ENCODE measurements around the gene VGLL4. TPM values are rescaled to one million over a fixed set of nuclear protein-coding genes. Genes with fewer than 3 reads are reported as not detected.
A peak's percentile ranks its signal among the peaks of the same experiment; 100 is the strongest.
"Not testable (repeated sequence)": the region's sequence is repeated elsewhere in the genome, so short reads cannot be mapped to it uniquely, and the experiment has no call there.

The VGLL4 gene
- total and polyA plus RNA-seq, 4 donors = 44.7 to 104 (median 70.7) TPM

- ATAC-seq (ENCODE audit: low FRiP score) = no peak
- peaks cover 0 to 1% of the 10 kb centered on the region in 2 donors for H3K4me1 ChIP-seq (ENCODE audit: control insufficient read depth in 1 of 2, insufficient read depth in 2 of 2, low read length in 2 of 2)
- WGBS, 2 donors = 79 to 83% methylated on average over 9 of the region's 9 CpGs
- no peaks in the 10 kb centered on the region for H3K9me3 ChIP-seq (ENCODE audit: control insufficient read depth, low read length)
- no peak overlapping the region for H3K27ac ChIP-seq (ENCODE audit: low read depth in 1 of 2, low read length in 2 of 2)
- H3K27me3 ChIP-seq (ENCODE audit: control insufficient read depth in 1 of 2, insufficient read depth in 2 of 2, low read length in 1 of 2) = no peaks in the 10 kb centered on the region
- intact Hi-C loops (cut with DNase I) = no loop called here
- no peak overlapping the region for H3K4me3 ChIP-seq (ENCODE audit: low read length in 2 of 2)
- DNase-seq = peak in 1 of 2 donors; percentile 68
- no peaks in the 10 kb centered on the region for H3K36me3 ChIP-seq (ENCODE audit: control insufficient read depth in 1 of 2, insufficient read depth in 2 of 2, low read length in 1 of 2)
These were observed 110.8 kb downstream of the VGLL4 start for GRCh38 chr3:11532931-11533391.

DNA sequence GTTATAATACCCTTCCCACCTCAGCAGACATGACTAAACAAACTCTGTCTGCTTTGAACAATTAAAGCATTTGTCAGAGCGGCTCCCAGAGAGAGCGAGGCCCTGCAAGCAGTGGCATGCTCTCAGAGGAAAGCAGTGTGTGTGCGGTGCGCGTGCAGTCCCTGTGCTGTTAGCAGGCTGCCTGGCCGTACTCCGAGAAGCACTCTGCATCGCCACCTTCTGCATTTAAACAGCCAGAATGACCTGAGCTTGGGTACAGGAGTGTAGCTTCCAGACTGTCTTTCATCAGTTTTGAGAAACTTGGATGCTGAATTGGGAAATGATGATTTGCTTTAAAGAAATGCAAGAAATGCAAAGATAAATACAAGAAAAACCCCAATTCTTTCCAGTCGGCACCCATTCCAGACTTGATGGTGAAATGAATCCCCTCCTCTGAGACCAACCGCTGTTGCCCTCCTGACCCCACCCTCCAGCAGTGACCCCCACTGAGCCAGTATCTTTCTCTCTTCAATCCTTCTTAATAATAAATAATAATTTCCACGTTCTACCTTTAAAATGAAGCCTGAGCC lies 113.5 kb downstream of the VGLL4 start:
- 8 to 17% methylated on average over 11 of the region's 11 CpGs for WGBS, 2 donors
- intact Hi-C loops (cut with DNase I) = no loop called here
- H3K27ac ChIP-seq (ENCODE audit: low read depth in 1 of 2, low read length in 2 of 2) = peak overlapping the region in 1 of 2 donors; percentile 23

GRCh38 chr3:11529281-11529680 lies 114.4 kb downstream of the VGLL4 start:
- WGBS, 2 donors = 72 to 82% methylated on average over 4 of the region's 4 CpGs
- DNase-seq = no peak
- no peak for ATAC-seq (ENCODE audit: low FRiP score)

More for the DNA sequence above, 113.5 kb downstream of the VGLL4 start:
- DNase-seq (peak; percentile 80 to 83), ATAC-seq (ENCODE audit: low FRiP score) (peak; percentile 38)
- Histone ChIP-seq H3K27me3 (ENCODE audit: control insufficient read depth in 1 of 2, insufficient read depth in 2 of 2, low read length in 1 of 2) (no peaks in the 10 kb centered on the region), H3K4me3 (ENCODE audit: low read length in 2 of 2) (no peak overlapping the region), H3K36me3 (ENCODE audit: control insufficient read depth in 1 of 2, insufficient read depth in 2 of 2, low read length in 1 of 2) (no peaks in the 10 kb centered on the region), H3K4me1 (ENCODE audit: control insufficient read depth in 1 of 2, insufficient read depth in 2 of 2, low read length in 2 of 2) (peaks cover 0 to 1% of the 10 kb centered on the region in 2 donors), H3K9me3 (ENCODE audit: control insufficient read depth, low read length) (no peaks in the 10 kb centered on the region)

GRCh38 chr3:11526121-11526520 lies 117.6 kb downstream of the VGLL4 start:
- ATAC-seq (ENCODE audit: low FRiP score); H3K27me3 ChIP-seq (ENCODE audit: control insufficient read depth in 1 of 2, insufficient read depth in 2 of 2, low read length in 1 of 2); H3K36me3 ChIP-seq (ENCODE audit: control insufficient read depth in 1 of 2, insufficient read depth in 2 of 2, low read length in 1 of 2); H3K4me3 ChIP-seq (ENCODE audit: low read length in 2 of 2); H3K27ac ChIP-seq (ENCODE audit: low read depth in 1 of 2, low read length in 2 of 2); intact Hi-C loops (cut with DNase I); H3K4me1 ChIP-seq (ENCODE audit: control insufficient read depth in 1 of 2, insufficient read depth in 2 of 2, low read length in 2 of 2); H3K9me3 ChIP-seq (ENCODE audit: control insufficient read depth, low read length): not testable (repeated sequence)
- peak in 1 of 2 donors; percentile 13 for DNase-seq
- 96 to 98% methylated on average over 5 of the region's 5 CpGs for WGBS, 2 donors

More at GRCh38 chr3:11529281-11529680, 114.4 kb downstream of the VGLL4 start:
- intact Hi-C loops (cut with DNase I) = no loop called here
- no peaks in the 10 kb centered on the region for H3K36me3 ChIP-seq (ENCODE audit: control insufficient read depth in 1 of 2, insufficient read depth in 2 of 2, low read length in 1 of 2)
- H3K27ac ChIP-seq (ENCODE audit: low read depth in 1 of 2, low read length in 2 of 2) = no peak overlapping the region
- peaks cover 0 to 1% of the 10 kb centered on the region in 2 donors for H3K4me1 ChIP-seq (ENCODE audit: control insufficient read depth in 1 of 2, insufficient read depth in 2 of 2, low read length in 2 of 2)
- H3K4me3 ChIP-seq (ENCODE audit: low read length in 2 of 2) = no peak overlapping the region
- H3K27me3 ChIP-seq (ENCODE audit: control insufficient read depth in 1 of 2, insufficient read depth in 2 of 2, low read length in 1 of 2) = no peaks in the 10 kb centered on the region
- no peaks in the 10 kb centered on the region for H3K9me3 ChIP-seq (ENCODE audit: control insufficient read depth, low read length)

- Histone ChIP-seq H3K36me3 (ENCODE audit: control insufficient read depth in 1 of 2, insufficient read depth in 2 of 2, low read length in 1 of 2) (no peaks in the 10 kb centered on the region), H3K9me3 (ENCODE audit: control insufficient read depth, low read length) (no peaks in the 10 kb centered on the region), H3K4me1 (ENCODE audit: control insufficient read depth in 1 of 2, insufficient read depth in 2 of 2, low read length in 2 of 2) (peaks cover 0 to 6% of the 10 kb centered on the region in 2 donors), H3K27me3 (ENCODE audit: control insufficient read depth in 1 of 2, insufficient read depth in 2 of 2, low read length in 1 of 2) (no peaks in the 10 kb centered on the region), H3K27ac (ENCODE audit: low read depth in 1 of 2, low read length in 2 of 2) (peak overlapping the region; percentile 61 to 89), H3K4me3 (ENCODE audit: low read length in 2 of 2) (no peak overlapping the region)
- 10 to 18% methylated on average over 7 of the region's 7 CpGs for WGBS, 2 donors
- ATAC-seq (ENCODE audit: low FRiP score) = peak; percentile 66
- intact Hi-C loops (cut with DNase I) = no loop called here
- peak in 1 of 2 donors; percentile 68 for DNase-seq
These were observed 120.1 kb downstream of the VGLL4 start for GRCh38 chr3:11523572-11524101.

GRCh38 chr3:11522953-11523571 lies 120.7 kb downstream of the VGLL4 start:
- Histone ChIP-seq H3K27ac (ENCODE audit: low read depth in 1 of 2, low read length in 2 of 2) (peak overlapping the region; percentile 10 to 89), H3K27me3 (ENCODE audit: control insufficient read depth in 1 of 2, insufficient read depth in 2 of 2, low read length in 1 of 2) (no peaks in the 10 kb centered on the region), H3K4me3 (ENCODE audit: low read length in 2 of 2) (no peak overlapping the region), H3K4me1 (ENCODE audit: control insufficient read depth in 1 of 2, insufficient read depth in 2 of 2, low read length in 2 of 2) (peaks cover 0 to 6% of the 10 kb centered on the region in 2 donors), H3K9me3 (ENCODE audit: control insufficient read depth, low read length) (no peaks in the 10 kb centered on the region), H3K36me3 (ENCODE audit: control insufficient read depth in 1 of 2, insufficient read depth in 2 of 2, low read length in 1 of 2) (no peaks in the 10 kb centered on the region)
- ATAC-seq (ENCODE audit: low FRiP score) (peak; percentile 25), DNase-seq (peak in 1 of 2 donors; percentile 43)
- intact Hi-C loops (cut with DNase I) = no loop called here
- WGBS, 2 donors = 59 to 60% methylated on average over 8 of the region's 8 CpGs

- no peak for ATAC-seq (ENCODE audit: low FRiP score)
- intact Hi-C loops (cut with DNase I) = no loop called here
- Histone ChIP-seq H3K4me1 (ENCODE audit: control insufficient read depth in 1 of 2, insufficient read depth in 2 of 2, low read length in 2 of 2) (peaks cover 0 to 6% of the 10 kb centered on the region in 2 donors), H3K27ac (ENCODE audit: low read depth in 1 of 2, low read length in 2 of 2) (no peak overlapping the region), H3K9me3 (ENCODE audit: control insufficient read depth, low read length) (no peaks in the 10 kb centered on the region), H3K4me3 (ENCODE audit: low read length in 2 of 2) (no peak overlapping the region), H3K36me3 (ENCODE audit: control insufficient read depth in 1 of 2, insufficient read depth in 2 of 2, low read length in 1 of 2) (no peaks in the 10 kb centered on the region), H3K27me3 (ENCODE audit: control insufficient read depth in 1 of 2, insufficient read depth in 2 of 2, low read length in 1 of 2) (no peaks in the 10 kb centered on the region)
- no peak for DNase-seq
- 94 to 96% methylated on average over 5 of the region's 5 CpGs for WGBS, 2 donors
These were observed 121.4 kb downstream of the VGLL4 start for GRCh38 chr3:11522398-11522715.

DNA sequence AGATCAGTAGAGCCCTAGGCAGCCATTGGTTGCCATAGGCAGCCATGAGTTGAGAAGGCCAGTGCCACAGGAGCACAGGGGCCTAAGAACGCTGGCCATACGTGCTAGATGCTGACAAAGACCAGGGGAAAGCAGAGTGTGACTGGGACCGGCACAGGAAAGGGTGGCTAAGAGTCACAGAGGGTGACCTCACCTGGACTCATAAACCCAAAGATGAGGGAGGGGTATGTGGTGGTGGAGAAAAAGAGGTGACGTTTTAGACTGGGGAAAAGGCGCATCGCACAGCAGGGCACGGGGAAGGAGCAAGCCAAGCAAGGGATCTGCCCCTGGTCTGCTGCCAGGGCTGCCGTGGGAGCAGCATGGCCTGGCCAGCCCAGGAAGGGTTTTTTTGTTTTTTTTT lies 122.5 kb downstream of the VGLL4 start:
- no peak for ATAC-seq (ENCODE audit: low FRiP score)
- DNase-seq = no peak
- WGBS, 2 donors = 88 to 89% methylated on average over 8 of the region's 8 CpGs
- H3K27me3 ChIP-seq (ENCODE audit: control insufficient read depth in 1 of 2, insufficient read depth in 2 of 2, low read length in 1 of 2) = no peaks in the 10 kb centered on the region
- intact Hi-C loops (cut with DNase I) = no loop called here
- no peak overlapping the region for H3K4me3 ChIP-seq (ENCODE audit: low read length in 2 of 2)
- no peaks in the 10 kb centered on the region for H3K9me3 ChIP-seq (ENCODE audit: control insufficient read depth, low read length)
- H3K36me3 ChIP-seq (ENCODE audit: control insufficient read depth in 1 of 2, insufficient read depth in 2 of 2, low read length in 1 of 2) = no peaks in the 10 kb centered on the region
- H3K27ac ChIP-seq (ENCODE audit: low read depth in 1 of 2, low read length in 2 of 2) = no peak overlapping the region
- H3K4me1 ChIP-seq (ENCODE audit: control insufficient read depth in 1 of 2, insufficient read depth in 2 of 2, low read length in 2 of 2) = peaks cover 0 to 6% of the 10 kb centered on the region in 2 donors

GRCh38 chr3:11517601-11518000 lies 126.1 kb downstream of the VGLL4 start:
- intact Hi-C loops (cut with DNase I) = loop anchor here in 1 of 2 donors (5.0 kb wide), 1 partner anchor 50 kb away; no protein-coding TSS in a partner anchor
- Histone ChIP-seq H3K27ac (ENCODE audit: low read depth in 1 of 2, low read length in 2 of 2) (no peak overlapping the region), H3K27me3 (ENCODE audit: control insufficient read depth in 1 of 2, insufficient read depth in 2 of 2, low read length in 1 of 2) (no peaks in the 10 kb centered on the region), H3K4me3 (ENCODE audit: low read length in 2 of 2) (no peak overlapping the region), H3K9me3 (ENCODE audit: control insufficient read depth, low read length) (no peaks in the 10 kb centered on the region), H3K4me1 (ENCODE audit: control insufficient read depth in 1 of 2, insufficient read depth in 2 of 2, low read length in 2 of 2) (peaks cover 3 to 5% of the 10 kb centered on the region in 2 donors), H3K36me3 (ENCODE audit: control insufficient read depth in 1 of 2, insufficient read depth in 2 of 2, low read length in 1 of 2) (no peaks in the 10 kb centered on the region)
- ATAC-seq (ENCODE audit: low FRiP score) = no peak
- 79 to 80% methylated on average over 6 of the region's 6 CpGs for WGBS, 2 donors
- DNase-seq = no peak
